Measurements from ENCODE around the gene HNRNPL.

DNA sequence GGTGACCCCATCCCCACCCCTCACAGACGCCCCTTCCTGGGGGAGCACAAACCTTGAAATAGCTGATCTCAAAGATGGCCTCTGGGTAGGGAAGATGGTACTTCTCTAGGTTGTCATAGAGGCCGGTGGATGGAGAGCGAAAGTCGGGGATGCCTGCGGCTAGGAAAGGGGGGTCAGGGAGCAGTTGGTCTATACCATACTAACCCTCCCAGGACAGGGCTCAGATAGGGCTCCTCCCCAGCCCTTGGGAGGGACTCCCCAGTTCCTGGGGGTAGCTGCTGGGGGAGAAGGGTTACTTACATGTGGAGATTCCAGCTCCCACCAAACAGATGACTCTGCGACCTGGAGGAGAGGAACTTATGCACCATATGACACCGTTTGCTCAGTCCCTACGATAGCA lies 40.0 kb upstream of the HNRNPL start:
- TF ChIP-seq POLR2AphosphoS5 (IDR thresholded peaks at IDR 0.05; ENCODE audit: borderline replicate concordance, low read depth, low read length) (no peak), EZH2 (IDR thresholded peaks at IDR 0.05) (no peak)
